ENCODE measurements around the gene YIF1B. TPM values are rescaled to one million over a fixed set of nuclear protein-coding genes. Genes with fewer than 3 reads are reported as not detected.

Gene YIF1B
- total RNA-seq, 1 donor from 2014 or later, result 33.0 TPM

GRCh38 chr19:38289955-38290354 lies 25.8 kb downstream of the YIF1B start:
- no peaks in the 10 kb centered on the region for H3K36me3 ChIP-seq
- DNase-seq, result no peak
- no peak overlapping the region for H3K4me3 ChIP-seq
- no peaks in the 10 kb centered on the region for H3K9me3 ChIP-seq (replicated peaks)
- TF ChIP-seq CTCF (IDR thresholded peaks at IDR 0.05; ENCODE audit: borderline replicate concordance), result no peak
- no peak overlapping the region for H3K27ac ChIP-seq (replicated peaks)
- H3K4me1 ChIP-seq, result no peaks in the 10 kb centered on the region
- no peaks in the 10 kb centered on the region for H3K27me3 ChIP-seq (ENCODE audit: low read depth)
- intact Hi-C loops (cut with micrococcal nuclease), result no loop called here

GRCh38 chr19:38288123-38288855 lies 27.5 kb downstream of the YIF1B start:
- intact Hi-C loops (cut with micrococcal nuclease), result no loop called here
- H3K4me3 ChIP-seq, result no peak overlapping the region
- H3K9me3 ChIP-seq (replicated peaks), result no peaks in the 10 kb centered on the region
- no peak for DNase-seq
- no peak for TF ChIP-seq CTCF (IDR thresholded peaks at IDR 0.05; ENCODE audit: borderline replicate concordance)
- H3K27me3 ChIP-seq (ENCODE audit: low read depth), result no peaks in the 10 kb centered on the region
- H3K4me1 ChIP-seq, result no peaks in the 10 kb centered on the region
- no peaks in the 10 kb centered on the region for H3K36me3 ChIP-seq
- H3K27ac ChIP-seq (replicated peaks), result no peak overlapping the region

- no peak overlapping the region for H3K27ac ChIP-seq (replicated peaks)
- no peaks in the 10 kb centered on the region for H3K36me3 ChIP-seq
- peaks cover 5% of the 10 kb centered on the region for H3K4me1 ChIP-seq
- no peak for DNase-seq
- no peaks in the 10 kb centered on the region for H3K9me3 ChIP-seq (replicated peaks)
- H3K27me3 ChIP-seq (ENCODE audit: low read depth), result no peaks in the 10 kb centered on the region
- H3K4me3 ChIP-seq, result no peak overlapping the region
- intact Hi-C loops (cut with micrococcal nuclease), result no loop called here
- no peak for TF ChIP-seq CTCF (IDR thresholded peaks at IDR 0.05; ENCODE audit: borderline replicate concordance)
Observed at GRCh38 chr19:38287604-38288003, 28.1 kb downstream of the YIF1B start.

GRCh38 chr19:38285567-38285966 lies 30.2 kb downstream of the YIF1B start:
- intact Hi-C loops (cut with micrococcal nuclease), result no loop called here
- Histone ChIP-seq H3K9me3 (replicated peaks) (no peaks in the 10 kb centered on the region), H3K27ac (replicated peaks) (no peak overlapping the region), H3K27me3 (ENCODE audit: low read depth) (no peaks in the 10 kb centered on the region), H3K4me3 (no peak overlapping the region), H3K4me1 (peaks cover 25% of the 10 kb centered on the region), H3K36me3 (no peaks in the 10 kb centered on the region)
- no peak for DNase-seq
- TF ChIP-seq CTCF (IDR thresholded peaks at IDR 0.05; ENCODE audit: borderline replicate concordance), result no peak

- Histone ChIP-seq H3K27me3 (ENCODE audit: low read depth) (no peaks in the 10 kb centered on the region), H3K4me3 (no peak overlapping the region), H3K36me3 (no peaks in the 10 kb centered on the region), H3K9me3 (replicated peaks) (no peaks in the 10 kb centered on the region), H3K27ac (replicated peaks) (peak overlapping the region; percentile 19), H3K4me1 (peaks cover 37% of the 10 kb centered on the region)
- no peak for DNase-seq
- intact Hi-C loops (cut with micrococcal nuclease), result no loop called here
- TF ChIP-seq CTCF (IDR thresholded peaks at IDR 0.05; ENCODE audit: borderline replicate concordance), result no peak
Observed at GRCh38 chr19:38284422-38284821, 31.3 kb downstream of the YIF1B start.
